ENCODE measurements around the gene FBRSL1. TPM values are rescaled to one million over a fixed set of nuclear protein-coding genes. Genes with fewer than 3 reads are reported as not detected.

Gene FBRSL1
- total and polyA plus RNA-seq, 2 donors (not counting 3 experiments of a cell fraction or from before 2014, with no cell fraction given) = 19.3 to 79.8 TPM

DNA sequence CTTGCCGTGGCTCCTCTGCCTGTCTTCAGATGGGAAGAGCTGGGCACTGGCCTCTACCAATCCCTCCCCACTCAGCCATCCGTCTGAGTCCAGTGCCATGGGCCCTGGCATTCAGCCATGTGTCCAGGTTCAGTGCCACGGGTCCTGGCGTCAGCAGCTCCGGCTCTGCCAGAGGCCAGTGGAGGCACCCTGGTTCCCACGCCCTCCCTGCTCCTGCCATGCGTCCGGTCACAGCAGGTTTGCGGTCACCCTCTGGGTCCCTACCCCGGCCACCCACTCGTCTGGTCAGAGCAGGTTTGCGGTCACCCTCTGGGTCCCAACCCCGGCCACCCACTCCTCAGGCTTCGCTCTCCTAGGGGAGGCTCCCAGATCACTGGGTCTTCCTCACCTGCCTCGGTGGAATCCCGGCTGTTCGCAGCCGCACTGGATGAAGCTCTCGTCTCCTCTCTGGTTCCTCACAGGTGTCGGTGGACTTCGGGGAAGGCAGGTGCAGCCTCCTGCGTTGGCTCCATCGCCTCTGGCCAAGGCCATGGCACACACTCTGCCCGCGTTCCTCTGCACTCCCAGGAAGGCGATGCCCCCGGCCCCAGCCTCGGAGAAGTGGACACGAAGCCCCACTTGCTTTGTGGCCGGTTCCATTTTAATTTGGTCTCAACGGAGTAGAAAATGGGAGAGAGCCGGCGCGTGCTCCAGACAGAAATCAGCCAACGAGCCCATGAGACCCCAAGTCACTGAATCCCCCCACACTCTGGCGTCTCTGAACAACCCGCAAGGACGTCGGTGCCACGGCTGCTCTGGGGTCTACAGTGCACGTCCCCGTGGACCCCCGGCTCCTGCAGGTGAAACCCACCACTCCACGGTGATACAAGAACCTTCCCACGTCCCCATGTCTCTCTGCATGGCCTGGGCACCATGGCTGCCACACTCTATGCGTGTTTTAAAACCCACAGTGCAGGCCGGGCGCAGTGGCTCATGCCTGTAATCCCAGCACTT, 47.8 kb upstream of the FBRSL1 start:
- BruUV-seq (replicated peaks) = no TSS peak
- dilution Hi-C loops (cut with MboI; ENCODE audit: extremely low pct_ligation_motif_present, low sequenced_read_pairs) = no loop called here
- no peak for FAIRE-seq

More for the DNA sequence above, 47.8 kb upstream of the FBRSL1 start:
- Histone ChIP-seq H3K27ac (ENCODE audit: insufficient read depth, low read depth, low read length) (no peak overlapping the region), H3K79me2 (ENCODE audit: control insufficient read depth, insufficient read depth, low read length) (no peaks in the 10 kb centered on the region), H3K4me3 (replicated peaks in 1 of 3; ENCODE audit: insufficient read depth in 1 of 3, low read depth in 1 of 3, low read length in 3 of 3) (no peak overlapping the region), H3K27me3 (ENCODE audit: control insufficient read depth in 2 of 2, insufficient read depth in 2 of 2, low read length in 2 of 2) (no peaks in the 10 kb centered on the region), H3K4me2 (ENCODE audit: insufficient read depth, low read length) (no peak overlapping the region), H4K20me1 (replicated peaks; ENCODE audit: control insufficient read depth, extremely low read depth, insufficient read depth, low read length) (no peaks in the 10 kb centered on the region), H3K9me1 (replicated peaks; ENCODE audit: control insufficient read depth, extremely low read depth, insufficient read depth, low read length) (no peaks in the 10 kb centered on the region), H3K9ac (replicated peaks; ENCODE audit: extremely low read depth, insufficient read depth, low read length) (no peak overlapping the region), H3K9me3 (replicated peaks; ENCODE audit: control insufficient read depth, insufficient read depth, low read length) (no peaks in the 10 kb centered on the region), H3K36me3 (ENCODE audit: control insufficient read depth in 2 of 2, extremely low read depth in 1 of 2, insufficient read depth in 2 of 2, low read length in 2 of 2) (no peaks in the 10 kb centered on the region), H3K4me1 (ENCODE audit: control insufficient read depth, extremely low read depth, insufficient read depth, low read length) (no peaks in the 10 kb centered on the region), H2AFZ (ENCODE audit: low read depth, low read length) (no peak overlapping the region)
- POLR2A ChIA-PET = no interaction called here
- intact Hi-C loops (cut with micrococcal nuclease) = no loop called here
- TF ChIP-seq POLR2AphosphoS5 (IDR thresholded peaks at IDR 0.05; ENCODE audit: insufficient read depth, low read depth, low read length) = no peak
- TF ChIP-seq GATA2 (IDR thresholded peaks at IDR 0.05; ENCODE audit: insufficient read depth, insufficient read length, low read depth, low read length) = no peak
- TF ChIP-seq, protein P1, sequence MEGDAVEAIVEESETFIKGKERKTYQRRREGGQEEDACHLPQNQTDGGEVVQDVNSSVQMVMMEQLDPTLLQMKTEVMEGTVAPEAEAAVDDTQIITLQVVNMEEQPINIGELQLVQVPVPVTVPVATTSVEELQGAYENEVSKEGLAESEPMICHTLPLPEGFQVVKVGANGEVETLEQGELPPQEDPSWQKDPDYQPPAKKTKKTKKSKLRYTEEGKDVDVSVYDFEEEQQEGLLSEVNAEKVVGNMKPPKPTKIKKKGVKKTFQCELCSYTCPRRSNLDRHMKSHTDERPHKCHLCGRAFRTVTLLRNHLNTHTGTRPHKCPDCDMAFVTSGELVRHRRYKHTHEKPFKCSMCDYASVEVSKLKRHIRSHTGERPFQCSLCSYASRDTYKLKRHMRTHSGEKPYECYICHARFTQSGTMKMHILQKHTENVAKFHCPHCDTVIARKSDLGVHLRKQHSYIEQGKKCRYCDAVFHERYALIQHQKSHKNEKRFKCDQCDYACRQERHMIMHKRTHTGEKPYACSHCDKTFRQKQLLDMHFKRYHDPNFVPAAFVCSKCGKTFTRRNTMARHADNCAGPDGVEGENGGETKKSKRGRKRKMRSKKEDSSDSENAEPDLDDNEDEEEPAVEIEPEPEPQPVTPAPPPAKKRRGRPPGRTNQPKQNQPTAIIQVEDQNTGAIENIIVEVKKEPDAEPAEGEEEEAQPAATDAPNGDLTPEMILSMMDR (IDR thresholded peaks at IDR 0.05; ENCODE audit: extremely low read depth in 1 of 2, insufficient read depth in 1 of 2, low read depth in 1 of 2, low read length in 2 of 2) = no peak
- no peak for TF ChIP-seq POLR2A (IDR thresholded peaks at IDR 0.05; ENCODE audit: low read depth, low read length)
- TF ChIP-seq JUN (IDR thresholded peaks at IDR 0.05; ENCODE audit: borderline replicate concordance, insufficient read depth, insufficient read length, low read depth) = no peak
- TF ChIP-seq MYC (IDR thresholded peaks at IDR 0.05; ENCODE audit: low read depth, low read length) = no peak
- TF ChIP-seq, protein P2, sequence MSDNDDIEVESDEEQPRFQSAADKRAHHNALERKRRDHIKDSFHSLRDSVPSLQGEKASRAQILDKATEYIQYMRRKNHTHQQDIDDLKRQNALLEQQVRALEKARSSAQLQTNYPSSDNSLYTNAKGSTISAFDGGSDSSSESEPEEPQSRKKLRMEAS (IDR thresholded peaks at IDR 0.05; ENCODE audit: insufficient read depth, insufficient read length) = no peak
- no peak for TF ChIP-seq EZH2 (IDR thresholded peaks at IDR 0.05; ENCODE audit: borderline replicate concordance, low read depth, low read length, severe bottlenecking)
- TF ChIP-seq FOS (IDR thresholded peaks at IDR 0.05; ENCODE audit: borderline replicate concordance, insufficient read depth, low read length) = no peak
- DNase-seq (ENCODE audit: low read depth, low spot score) = no peak
- CTCF ChIA-PET = interaction anchor here (1.0 kb wide), 1 partner anchor 113 kb away, joined by 3 read pairs; no protein-coding TSS in a partner anchor
